GM19025 (cell line): Measurements from ENCODE around the gene FAM151A.
"Not testable (repeated sequence)": the region's sequence is repeated elsewhere in the genome, so short reads cannot be mapped to it uniquely, and the experiment has no call there.

Experiments
- ATAC-seq: cut with Tn5 transposase; IDR thresholded peaks from one replicate; pipeline ENCODE4 v1.9.1; 2021; ENCODE audit warnings: mild to moderate bottlenecking, low read depth, moderate library complexity; ENCODE audit not compliant: unreplicated experiment

The FAM151A gene

GRCh38 chr1:54640361-54640760 is 17.0 kb upstream of the FAM151A start:
- ATAC-seq: no peak

GRCh38 chr1:54636461-54637446 is 13.4 kb upstream of the FAM151A start:
- not testable (repeated sequence) for ATAC-seq

- not testable (repeated sequence) for ATAC-seq
Measured at GRCh38 chr1:54635804-54636203, 12.5 kb upstream of the FAM151A start.

GRCh38 chr1:54627196-54627595 is 3.9 kb upstream of the FAM151A start:
- ATAC-seq: no peak

- ATAC-seq: no peak
Measured at GRCh38 chr1:54624466-54625464, 1.4 kb upstream of the FAM151A start.

DNA sequence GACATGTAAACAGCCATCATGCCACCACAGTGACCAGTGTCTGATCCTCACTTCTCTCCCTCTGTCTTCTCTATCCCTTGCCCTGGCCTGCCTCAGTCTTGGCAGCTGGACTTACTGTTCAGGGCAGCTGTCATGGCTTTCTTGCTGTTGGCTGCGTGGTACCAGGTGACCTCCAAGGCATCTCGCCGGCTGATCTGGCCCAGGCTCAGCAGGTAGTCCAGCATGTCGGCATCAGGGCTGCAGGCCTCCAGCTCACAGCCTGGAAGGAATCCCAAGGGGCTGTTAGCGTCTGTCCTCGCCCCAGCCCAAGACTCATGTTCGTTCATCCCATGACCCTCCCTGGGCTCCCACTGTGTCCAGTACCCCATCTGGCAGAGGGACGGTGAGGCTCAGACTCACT is 3.6 kb downstream of the FAM151A start:
- no peak for ATAC-seq

GRCh38 chr1:54615531-54616279 is 7.6 kb downstream of the FAM151A start:
- no peak for ATAC-seq

DNA sequence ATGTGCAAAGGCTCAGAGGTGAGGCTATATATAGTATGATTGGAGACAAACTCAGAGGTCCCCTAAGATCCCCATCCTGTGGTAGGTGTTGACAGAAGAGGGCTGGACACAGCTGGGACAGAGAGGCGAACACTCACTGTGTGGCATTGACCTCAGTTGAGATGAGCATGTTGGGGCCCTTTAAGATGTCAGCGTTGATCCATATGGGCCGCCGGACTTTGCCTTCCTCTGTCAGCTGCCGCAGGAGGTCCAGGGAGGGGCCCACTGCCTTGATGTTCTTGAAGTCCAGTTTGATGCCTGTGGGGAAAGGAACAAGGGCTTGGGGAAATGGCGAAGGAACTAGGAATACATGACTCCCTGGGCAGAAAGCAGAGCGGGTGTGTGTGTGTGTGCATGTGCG is 8.8 kb downstream of the FAM151A start:
- no peak for ATAC-seq

DNA sequence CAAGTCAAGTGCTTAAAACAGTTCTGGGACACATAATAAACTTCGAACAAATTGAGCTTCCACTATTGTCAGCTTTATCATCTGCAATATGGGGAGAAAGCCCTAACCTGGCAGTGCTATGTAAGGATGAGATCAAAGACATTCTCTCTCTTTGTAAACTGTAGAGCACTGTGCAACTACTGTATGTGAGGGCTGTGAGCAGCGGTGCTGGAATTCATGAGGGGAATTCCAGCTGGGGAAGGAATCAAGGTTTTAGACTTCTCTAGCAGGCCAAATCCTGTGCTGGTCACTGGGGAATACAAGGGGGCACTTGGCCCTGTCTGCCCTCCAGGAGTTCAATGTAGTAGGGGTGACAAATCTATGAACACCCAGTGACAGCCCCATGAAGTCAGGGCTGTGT is 9.3 kb downstream of the FAM151A start:
- ATAC-seq: no peak

DNA sequence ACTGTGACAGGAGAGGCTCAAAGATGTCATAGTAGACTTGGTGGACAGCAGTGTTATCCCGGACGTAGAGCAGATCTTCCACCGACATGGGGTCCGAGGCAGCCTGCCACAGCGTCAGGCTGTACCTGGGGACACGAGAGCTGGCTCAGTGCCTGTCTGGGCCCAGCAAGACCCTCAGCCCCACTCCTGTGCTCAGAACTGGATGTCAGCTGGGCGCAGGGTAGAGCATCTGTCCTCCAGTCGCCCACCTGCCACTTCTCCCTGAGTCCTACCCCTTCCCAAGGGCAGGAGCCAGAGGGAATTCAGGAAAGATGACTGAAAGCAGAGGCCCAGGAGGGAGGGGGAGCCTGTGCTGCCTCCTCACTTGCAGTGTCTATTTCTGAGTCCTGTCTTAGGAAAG is 11.7 kb downstream of the FAM151A start:
- ATAC-seq: no peak

DNA sequence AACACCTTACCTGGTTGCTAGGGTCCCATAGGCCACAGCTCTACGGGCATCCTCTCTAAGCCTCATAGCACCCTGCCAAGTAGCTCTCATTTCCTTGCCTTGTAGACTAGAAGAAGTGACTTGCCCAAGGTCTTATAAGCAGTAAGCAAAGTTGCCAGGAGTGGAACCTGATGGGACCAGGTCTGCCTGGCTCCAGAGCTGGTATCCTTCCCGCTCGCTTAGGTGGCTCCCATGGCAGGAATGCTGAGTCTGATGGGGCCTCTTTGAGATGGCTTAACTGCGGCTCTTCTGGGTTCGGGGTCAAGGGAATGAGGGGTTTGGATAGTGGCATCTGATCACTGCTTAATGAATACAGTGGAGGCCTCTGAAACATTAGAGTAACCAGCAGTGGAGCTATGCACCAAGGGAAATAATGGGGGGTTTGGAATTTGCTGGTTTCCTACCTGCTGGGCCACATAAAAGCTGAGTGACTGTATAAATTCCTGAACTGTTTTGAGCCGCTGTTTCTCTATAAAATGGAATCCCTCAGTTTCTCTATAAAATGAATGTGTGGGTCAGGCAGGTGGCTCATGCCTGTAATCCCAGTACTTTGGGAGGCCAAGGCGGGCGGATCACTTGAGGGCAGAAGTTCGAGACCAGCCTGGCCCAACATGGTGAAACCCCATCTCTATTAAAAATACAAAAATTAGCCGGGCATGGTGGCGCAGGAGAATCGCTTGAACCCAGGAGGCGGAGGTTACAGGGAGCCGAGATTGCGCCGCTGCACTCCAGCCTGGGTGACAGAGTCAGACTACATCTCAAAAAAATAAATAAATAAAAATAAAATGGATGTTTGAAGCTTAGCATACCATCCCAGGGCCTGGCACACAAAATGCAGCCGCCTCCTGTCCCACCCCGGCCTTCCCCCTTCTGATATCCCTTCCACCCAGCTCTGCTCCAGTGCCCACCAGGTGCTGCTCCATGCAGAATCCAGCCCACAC is 12.4 kb downstream of the FAM151A start:
- no peak for ATAC-seq

- ATAC-seq: no peak
Measured at GRCh38 chr1:54610048-54610447, 13.3 kb downstream of the FAM151A start.

GRCh38 chr1:54609301-54609921 is 13.9 kb downstream of the FAM151A start:
- ATAC-seq: no peak

- ATAC-seq: no peak
Measured at GRCh38 chr1:54608566-54609230, 14.6 kb downstream of the FAM151A start.

- no peak for ATAC-seq
Measured at GRCh38 chr1:54607821-54608565, 15.3 kb downstream of the FAM151A start.

GRCh38 chr1:54606990-54607325 is 16.4 kb downstream of the FAM151A start:
- no peak for ATAC-seq

DNA sequence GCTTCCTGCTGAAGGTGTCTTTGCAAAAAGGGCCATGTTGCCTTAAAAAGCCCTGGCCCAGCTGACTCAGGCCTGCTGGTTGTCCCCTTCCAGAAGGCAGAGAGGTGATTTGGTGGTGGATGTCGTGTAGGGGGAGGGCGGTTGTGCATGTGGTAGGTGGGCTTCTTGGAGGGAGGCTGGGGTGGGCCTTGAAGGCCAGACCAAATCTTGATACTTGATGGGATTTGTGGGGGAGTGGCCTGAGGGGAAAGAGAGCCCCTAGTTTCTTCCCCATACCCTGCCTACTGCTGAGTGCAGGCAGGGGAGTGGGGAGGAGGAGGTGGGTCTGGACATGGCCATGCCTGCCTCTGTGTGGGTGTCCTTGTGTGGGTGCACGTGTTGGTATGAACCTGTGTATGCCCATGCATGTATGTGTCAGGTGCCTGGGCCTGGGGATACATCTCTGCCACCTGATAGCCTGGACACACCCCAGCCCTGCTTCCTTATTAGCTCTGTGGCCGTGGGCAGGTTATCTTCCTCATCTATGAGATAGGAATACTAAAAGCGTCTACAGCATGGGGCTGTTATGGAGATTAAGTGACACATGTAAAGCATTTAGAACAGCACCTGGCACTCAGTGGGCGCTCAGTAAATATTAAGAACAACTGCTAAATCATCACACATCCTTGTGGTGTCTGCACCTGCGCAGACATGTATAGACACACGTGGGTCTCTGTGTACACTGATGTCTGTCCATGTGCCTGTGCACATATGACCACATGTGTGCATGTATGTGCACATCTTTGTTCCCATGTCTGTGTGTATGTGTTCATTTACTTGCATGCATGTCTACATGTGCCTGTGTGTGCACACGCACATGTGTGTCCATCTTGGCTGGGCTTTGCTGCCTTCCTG is 17.0 kb downstream of the FAM151A start:
- ATAC-seq: no peak
